K562 (cell line): ENCODE measurements around the gene SPEM2. TPM values are rescaled to one million over a fixed set of nuclear protein-coding genes. Genes with fewer than 3 reads are reported as not detected.

ENCODE experiments used
- ATF6 ChIP-seq: sonication (generic); formaldehyde crosslinking; IDR thresholded peaks from 2 replicates; pipeline ENCODE4 v1.4.0; 2020; ENCODE audit warnings: mild to moderate bottlenecking, missing genetic modification reagents
- EGR1 ChIP-seq: fragments of 450-650 bp; conservative IDR thresholded peaks from 2 replicates; pipeline ENCODE4 v1.6.1; 2017; ENCODE audit warnings: mild to moderate bottlenecking
- MAX ChIP-seq: sonication (generic); formaldehyde crosslinking; IDR thresholded peaks from 2 replicates; pipeline ENCODE4 v1.9.0; 2022; ENCODE audit warnings: mild to moderate bottlenecking, missing genetic modification reagents
- MNT ChIP-seq, 2 experiments: fragments of 450-650 bp; conservative IDR thresholded peaks; 2 replicates each; pipeline ENCODE4 v1.6.1; 2017; ENCODE audit warnings: mild to moderate bottlenecking in 2 of 2, moderate library complexity in 2 of 2
- NBN ChIP-seq: fragments of 450-650 bp; IDR thresholded peaks from 2 replicates; pipeline ENCODE4 v1.6.1; 2016; ENCODE audit warnings: low read depth, mild to moderate bottlenecking
- PRDM10 ChIP-seq: fragments of 450-650 bp; IDR thresholded peaks from 2 replicates; pipeline ENCODE4 v1.6.1; 2018; ENCODE audit not compliant: partially characterized antibody
- TAL1 ChIP-seq: fragments of 450-650 bp; IDR thresholded peaks from 2 replicates; pipeline ENCODE4 v1.6.1; 2016; ENCODE audit warnings: mild to moderate bottlenecking
- ZBTB1 ChIP-seq: sonication (generic); formaldehyde crosslinking; IDR thresholded peaks from 2 replicates; pipeline ENCODE4 v1.8.1; 2023; ENCODE audit warnings: missing genetic modification reagents, low read depth, mild to moderate bottlenecking, borderline replicate concordance
- ZBTB43 ChIP-seq: sonication (generic); formaldehyde crosslinking; IDR thresholded peaks from 2 replicates; pipeline ENCODE4 v1.8.0; 2023; ENCODE audit warnings: mild to moderate bottlenecking, missing genetic modification reagents
- ZNF124 ChIP-seq: sonication (generic); formaldehyde crosslinking; IDR thresholded peaks from 2 replicates; pipeline ENCODE4 v1.8.1; 2022; ENCODE audit warnings: missing genetic modification reagents
- ZNF395 ChIP-seq: fragments of 200-800 bp; sonication (Bioruptor generic); IDR thresholded peaks from 2 replicates; pipeline ENCODE4 v1.6.1; 2017; ENCODE audit warnings: missing genetic modification characterization, missing compliant biosample characterization
- ZNF644 ChIP-seq: fragments of 200-800 bp; sonication (Bioruptor generic); IDR thresholded peaks from 2 replicates; pipeline ENCODE4 v1.6.1; 2016; ENCODE audit warnings: low read depth, missing genetic modification characterization, missing compliant biosample characterization
- polyA plus RNA-seq, 8 experiments: library from polyadenylated mRNA; depleted of rRNA in 4 of 8; stranded (reverse) in 5 of 8; unstranded in 3 of 8; fragments of >200 nt; fragmentation: Nextera tagmentation in 2 of 8; fragmentation: Illumina TruSeq in 1 of 8; extraction: Ambion mirVana in 2 of 8; extraction: Trizol in 1 of 8; gene quantifications; 2 replicates each; pipeline versions ENCODE4 v1.2.1 to v1.2.3, GENCODE V29; 2011 to 2014; ENCODE audit warnings: inconsistent platforms in 1 of 8, missing spikeins in 1 of 8
- total RNA-seq, 7 experiments: library from RNA; depleted of rRNA in 6 of 7; stranded (reverse); fragments of >200 nt in 6 of 7; fragmentation: Illumina TruSeq in 2 of 7; extraction: Trizol in 2 of 7; gene quantifications; 2 replicates each; pipeline versions ENCODE4 v1.2.1 to v1.2.3, GENCODE V29; 2011 to 2021; ENCODE audit warnings: low replicate concordance in 1 of 7

SPEM2 gene
- total and polyA plus RNA-seq, 9 of the 15 experiments (the other 6 are each of a cell fraction or from before 2014, with no cell fraction given): not detected

GRCh38 chr17:7435676-7436555 lies 10.5 kb downstream of the SPEM2 start (continued):
- no peak for TF ChIP-seq ZBTB43 (CRISPR knock-in tag)
- no peak for TF ChIP-seq ZNF644 (tag)
- no peak for TF ChIP-seq NBN
- peak in 1 of 2 experiments; percentile 53; a peak in 3 of 4 replicates for TF ChIP-seq MNT (conservative IDR thresholded peaks at IDR 0.05)
- 0 out of 2 replicates have a peak, but pooled peaks have one; percentile 43 for TF ChIP-seq ZNF395 (CRISPR knock-in tag)
- no peak for TF ChIP-seq ZNF124 (CRISPR knock-in tag)
- 0 out of 2 replicates have a peak, but pooled peaks have one; percentile 58 for TF ChIP-seq ATF6
- TF ChIP-seq ZBTB1 (CRISPR knock-in tag): peak; percentile 35; the same call in 1 of the 2 replicates
- peak; percentile 80 for TF ChIP-seq EGR1
- peak; percentile 73 for TF ChIP-seq MAX (CRISPR knock-in tag)
- TF ChIP-seq PRDM10: peak; percentile 61
- TF ChIP-seq TAL1: no peak
